Measurements from ENCODE around the gene ANXA8. TPM values are rescaled to one million over a fixed set of nuclear protein-coding genes. Genes with fewer than 3 reads are reported as not detected.
"Not testable (repeated sequence)": the region's sequence is repeated elsewhere in the genome, so short reads cannot be mapped to it uniquely, and the experiment has no call there.

The ANXA8 gene
- polyA plus RNA-seq, 1 experiment, result 0.27 TPM

GRCh38 chr10:47475101-47475500, 8.8 kb downstream of the ANXA8 start:
- DNase-seq (ENCODE audit: low read depth); H3K36me3 ChIP-seq (ENCODE audit: control insufficient read depth, insufficient read depth, low read length); CTCF ChIA-PET; H3K4me3 ChIP-seq (ENCODE audit: low read depth, low read length); POLR2A ChIA-PET; H3K27me3 ChIP-seq (ENCODE audit: control insufficient read depth, insufficient read depth, low read length): not testable (repeated sequence)

GRCh38 chr10:47473516-47473915, 10.4 kb downstream of the ANXA8 start:
- CTCF ChIA-PET; H3K27me3 ChIP-seq (ENCODE audit: control insufficient read depth, insufficient read depth, low read length); H3K36me3 ChIP-seq (ENCODE audit: control insufficient read depth, insufficient read depth, low read length); POLR2A ChIA-PET; H3K4me3 ChIP-seq (ENCODE audit: low read depth, low read length); DNase-seq (ENCODE audit: low read depth): not testable (repeated sequence)

GRCh38 chr10:47472647-47473046, 11.3 kb downstream of the ANXA8 start:
- DNase-seq (ENCODE audit: low read depth); H3K36me3 ChIP-seq (ENCODE audit: control insufficient read depth, insufficient read depth, low read length); H3K27me3 ChIP-seq (ENCODE audit: control insufficient read depth, insufficient read depth, low read length); CTCF ChIA-PET; POLR2A ChIA-PET; H3K4me3 ChIP-seq (ENCODE audit: low read depth, low read length): not testable (repeated sequence)

GRCh38 chr10:47472072-47472471, 11.8 kb downstream of the ANXA8 start:
- not testable (repeated sequence) for H3K4me3 ChIP-seq (ENCODE audit: low read depth, low read length)

DNA sequence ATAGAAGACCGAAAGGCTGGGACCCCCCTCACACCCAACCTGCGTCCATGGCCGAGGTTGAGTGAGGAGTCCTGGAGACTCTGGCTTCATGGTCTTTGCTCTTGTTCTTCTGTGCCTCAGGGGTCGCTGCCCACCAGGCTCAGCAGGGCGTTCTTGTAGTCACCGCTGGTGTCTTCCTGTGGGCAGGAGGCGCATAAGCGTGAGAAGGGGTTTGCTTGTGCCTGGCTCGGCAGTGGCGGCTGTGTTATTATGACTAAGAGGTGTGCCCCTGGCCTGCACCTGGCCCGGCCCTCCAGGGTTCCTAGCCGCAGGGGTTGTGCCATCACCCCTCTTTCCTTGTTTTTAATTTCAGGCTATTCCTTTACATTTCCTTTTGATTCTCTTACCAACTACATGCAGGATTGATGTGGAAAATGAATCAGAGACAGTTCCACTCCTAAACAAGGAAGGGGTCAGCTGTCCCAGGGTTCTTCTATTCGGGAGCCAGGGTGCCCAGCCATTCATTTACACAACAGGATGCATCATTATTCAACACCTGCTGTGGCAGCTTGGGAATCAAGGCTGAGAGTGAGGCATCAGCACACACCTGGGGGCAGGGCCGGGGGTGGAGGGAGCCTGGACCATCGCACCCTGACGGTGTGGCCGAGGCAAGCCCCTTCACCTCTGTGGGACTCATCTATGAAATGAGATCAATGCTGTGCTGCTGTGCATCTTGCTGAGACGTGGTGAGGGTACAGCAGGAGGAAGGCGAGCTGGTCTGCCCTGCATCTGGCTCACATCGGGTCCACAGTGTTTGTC, 15.0 kb downstream of the ANXA8 start:
- H3K36me3 ChIP-seq (ENCODE audit: control insufficient read depth, insufficient read depth, low read length); H3K4me3 ChIP-seq (ENCODE audit: low read depth, low read length); POLR2A ChIA-PET; DNase-seq (ENCODE audit: low read depth); H3K27me3 ChIP-seq (ENCODE audit: control insufficient read depth, insufficient read depth, low read length); CTCF ChIA-PET: not testable (repeated sequence)

More at GRCh38 chr10:47472072-47472471, 11.8 kb downstream of the ANXA8 start:
- POLR2A ChIA-PET; CTCF ChIA-PET; H3K36me3 ChIP-seq (ENCODE audit: control insufficient read depth, insufficient read depth, low read length); DNase-seq (ENCODE audit: low read depth); H3K27me3 ChIP-seq (ENCODE audit: control insufficient read depth, insufficient read depth, low read length): not testable (repeated sequence)

DNA sequence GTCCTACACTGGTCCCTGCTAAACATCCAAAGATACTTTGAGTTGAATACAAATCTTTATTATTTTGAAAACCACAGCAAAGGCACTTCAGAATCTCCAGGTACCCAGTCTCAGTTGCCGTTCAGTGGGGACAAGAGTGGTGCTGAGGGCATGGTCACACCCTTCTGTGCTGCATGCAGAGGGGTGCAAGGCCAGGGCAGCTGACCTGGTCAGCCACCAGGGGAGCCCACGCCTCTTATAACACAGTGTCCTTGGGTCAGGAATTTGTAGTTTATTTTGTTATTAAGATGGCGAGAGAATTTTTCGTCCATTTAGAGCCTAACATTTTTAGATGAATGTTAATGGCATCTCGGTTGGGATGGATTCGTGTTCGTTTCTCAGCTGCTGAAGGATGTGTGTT, 16.0 kb downstream of the ANXA8 start:
- CTCF ChIA-PET; DNase-seq (ENCODE audit: low read depth); POLR2A ChIA-PET; H3K27me3 ChIP-seq (ENCODE audit: control insufficient read depth, insufficient read depth, low read length); H3K36me3 ChIP-seq (ENCODE audit: control insufficient read depth, insufficient read depth, low read length); H3K4me3 ChIP-seq (ENCODE audit: low read depth, low read length): not testable (repeated sequence)

GRCh38 chr10:47467458-47467857, 16.5 kb downstream of the ANXA8 start:
- H3K36me3 ChIP-seq (ENCODE audit: control insufficient read depth, insufficient read depth, low read length); DNase-seq (ENCODE audit: low read depth); H3K27me3 ChIP-seq (ENCODE audit: control insufficient read depth, insufficient read depth, low read length); H3K4me3 ChIP-seq (ENCODE audit: low read depth, low read length); CTCF ChIA-PET; POLR2A ChIA-PET: not testable (repeated sequence)

DNA sequence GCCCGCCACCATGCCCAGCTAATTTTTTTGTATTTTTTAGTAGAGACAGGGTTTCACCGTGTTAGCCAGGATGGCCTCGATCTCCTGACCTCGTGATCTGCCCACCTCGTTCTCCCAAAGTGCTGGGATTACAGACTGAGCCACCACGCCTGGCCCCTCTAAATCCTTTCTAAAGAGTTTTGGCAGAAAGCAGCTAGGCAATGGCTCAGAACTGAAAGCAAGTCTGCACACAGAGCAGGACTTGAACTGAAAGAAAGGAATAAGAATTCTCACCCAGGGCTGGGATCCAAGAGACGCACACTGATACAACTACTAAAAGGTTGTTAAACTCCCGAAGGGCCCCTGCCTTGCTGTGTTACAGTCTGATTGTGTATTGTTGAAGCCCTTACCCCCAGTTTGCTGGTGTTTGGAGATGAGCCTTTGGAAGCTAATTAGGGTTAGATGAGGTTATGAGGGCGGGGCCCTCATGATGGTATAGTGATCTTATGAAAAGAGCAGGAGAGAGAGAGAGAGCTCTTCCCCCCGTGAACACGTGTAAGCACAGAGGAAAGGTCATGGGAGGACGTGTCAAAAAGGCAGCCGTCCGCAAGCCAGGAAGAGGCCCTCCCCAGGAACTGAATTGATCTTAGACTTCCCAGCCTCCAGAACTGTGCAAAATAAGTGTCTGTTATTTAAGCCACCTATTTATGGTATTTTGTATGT, 18.5 kb downstream of the ANXA8 start:
- CTCF ChIA-PET; POLR2A ChIA-PET; H3K36me3 ChIP-seq (ENCODE audit: control insufficient read depth, insufficient read depth, low read length); H3K4me3 ChIP-seq (ENCODE audit: low read depth, low read length); DNase-seq (ENCODE audit: low read depth); H3K27me3 ChIP-seq (ENCODE audit: control insufficient read depth, insufficient read depth, low read length): not testable (repeated sequence)

- H3K4me3 ChIP-seq (ENCODE audit: low read depth, low read length); H3K27me3 ChIP-seq (ENCODE audit: control insufficient read depth, insufficient read depth, low read length): not testable (repeated sequence)
Measured at GRCh38 chr10:47462577-47463358, 21.1 kb downstream of the ANXA8 start.

More at GRCh38 chr10:47462577-47463358, 21.1 kb downstream of the ANXA8 start:
- H3K36me3 ChIP-seq (ENCODE audit: control insufficient read depth, insufficient read depth, low read length); POLR2A ChIA-PET; CTCF ChIA-PET; DNase-seq (ENCODE audit: low read depth): not testable (repeated sequence)

Measured in BJ (cell line).